ENCODE measurements around the gene ZSWIM6. TPM values are rescaled to one million over a fixed set of nuclear protein-coding genes. Genes with fewer than 3 reads are reported as not detected.
"Not testable (repeated sequence)": the region's sequence is repeated elsewhere in the genome, so short reads cannot be mapped to it uniquely, and the experiment has no call there.

The ZSWIM6 gene
- total RNA-seq, 2 experiments from 2014 or later = 4.5 to 5.7 TPM

DNA sequence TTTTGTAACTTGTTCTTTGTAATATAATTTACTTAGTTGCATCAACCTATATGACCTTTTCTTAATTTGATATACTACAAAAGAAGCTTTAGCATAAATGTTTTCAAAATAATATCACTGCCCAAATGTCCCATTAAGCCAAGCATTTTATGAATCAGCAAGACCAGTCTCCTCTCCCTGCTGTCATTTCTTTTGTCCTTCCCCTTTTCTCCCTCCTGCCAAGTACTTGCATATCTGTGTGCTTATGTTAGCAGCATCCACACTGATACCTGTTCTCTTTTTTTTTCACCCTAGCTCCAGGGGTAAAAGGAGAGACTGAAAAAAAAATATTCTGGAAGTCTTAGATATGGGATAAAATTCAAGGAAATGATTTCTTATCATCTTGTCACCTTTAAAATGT is 69.7 kb downstream of the ZSWIM6 start:
- CTCF ChIA-PET = interaction anchor here (1.0 kb wide), 1 partner anchor 33 kb away, joined by 4 read pairs; no protein-coding TSS in a partner anchor

DNA sequence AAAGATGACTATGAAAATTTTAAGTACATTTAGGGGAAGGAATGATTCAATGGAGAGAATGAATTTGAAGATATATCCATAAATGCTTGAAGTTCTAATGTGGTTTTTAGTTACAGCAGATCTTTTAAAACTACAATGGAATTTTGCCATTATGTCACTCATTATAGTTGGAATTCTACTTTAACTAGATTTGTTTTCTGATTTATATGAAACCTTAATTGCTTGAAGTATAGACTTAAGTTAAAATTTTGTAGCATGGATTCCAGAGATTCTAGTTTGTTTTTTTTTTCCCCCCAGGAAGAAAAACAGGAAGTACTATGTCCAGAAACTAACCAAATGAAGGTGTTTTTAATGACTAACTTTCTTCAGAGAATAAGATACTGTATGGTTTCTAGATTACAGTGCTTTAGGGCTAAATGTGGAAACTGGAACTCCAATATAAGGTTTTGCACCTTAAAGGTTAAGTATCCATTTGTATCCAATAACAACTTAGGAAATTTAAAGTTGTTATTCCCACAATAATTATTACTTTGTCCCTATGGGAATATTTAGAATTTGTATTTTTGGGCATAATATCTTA is 70.3 kb downstream of the ZSWIM6 start:
- ChIA-PET CTCF (no interaction called here), POLR2A (no interaction called here)
- no peaks in the 10 kb centered on the region for H3K36me3 Mint-ChIP-seq (ENCODE audit: low read depth)
- peaks cover 17% of the 10 kb centered on the region for H3K4me1 Mint-ChIP-seq
- no peak overlapping the region for H3K27ac Mint-ChIP-seq
- no peaks in the 10 kb centered on the region for H3K9me3 Mint-ChIP-seq (ENCODE audit: low read depth)
- intact Hi-C loops (cut with DNase I, micrococcal nuclease) = loop anchor here (10.0 kb wide), 3 partner anchors 238 to 1012 kb away; partner anchors contain the start of genes IPO11 (in 1 of the 2), KIF2A (in 1 of the 2) and SMIM15 (in 1 of the 2)
- ATAC-seq (no peak), DNase-seq (no peak)
- no peak overlapping the region for H3K4me3 Mint-ChIP-seq
- no peaks in the 10 kb centered on the region for H3K27me3 Mint-ChIP-seq

More for the DNA sequence above, 69.7 kb downstream of the ZSWIM6 start:
- H3K4me1 Mint-ChIP-seq = peaks cover 17% of the 10 kb centered on the region
- no peaks in the 10 kb centered on the region for H3K36me3 Mint-ChIP-seq (ENCODE audit: low read depth)
- intact Hi-C loops (cut with DNase I, micrococcal nuclease) = loop anchor here (10.0 kb wide), 3 partner anchors 237 to 1013 kb away; partner anchors contain the start of genes IPO11 (in 1 of the 2), KIF2A (in 1 of the 2) and SMIM15 (in 1 of the 2)
- H3K9me3 Mint-ChIP-seq (ENCODE audit: low read depth) = no peaks in the 10 kb centered on the region
- no peak overlapping the region for H3K27ac Mint-ChIP-seq
- ATAC-seq (no peak), DNase-seq (no peak)
- POLR2A ChIA-PET = no interaction called here
- no peaks in the 10 kb centered on the region for H3K27me3 Mint-ChIP-seq
- no peak overlapping the region for H3K4me3 Mint-ChIP-seq

DNA sequence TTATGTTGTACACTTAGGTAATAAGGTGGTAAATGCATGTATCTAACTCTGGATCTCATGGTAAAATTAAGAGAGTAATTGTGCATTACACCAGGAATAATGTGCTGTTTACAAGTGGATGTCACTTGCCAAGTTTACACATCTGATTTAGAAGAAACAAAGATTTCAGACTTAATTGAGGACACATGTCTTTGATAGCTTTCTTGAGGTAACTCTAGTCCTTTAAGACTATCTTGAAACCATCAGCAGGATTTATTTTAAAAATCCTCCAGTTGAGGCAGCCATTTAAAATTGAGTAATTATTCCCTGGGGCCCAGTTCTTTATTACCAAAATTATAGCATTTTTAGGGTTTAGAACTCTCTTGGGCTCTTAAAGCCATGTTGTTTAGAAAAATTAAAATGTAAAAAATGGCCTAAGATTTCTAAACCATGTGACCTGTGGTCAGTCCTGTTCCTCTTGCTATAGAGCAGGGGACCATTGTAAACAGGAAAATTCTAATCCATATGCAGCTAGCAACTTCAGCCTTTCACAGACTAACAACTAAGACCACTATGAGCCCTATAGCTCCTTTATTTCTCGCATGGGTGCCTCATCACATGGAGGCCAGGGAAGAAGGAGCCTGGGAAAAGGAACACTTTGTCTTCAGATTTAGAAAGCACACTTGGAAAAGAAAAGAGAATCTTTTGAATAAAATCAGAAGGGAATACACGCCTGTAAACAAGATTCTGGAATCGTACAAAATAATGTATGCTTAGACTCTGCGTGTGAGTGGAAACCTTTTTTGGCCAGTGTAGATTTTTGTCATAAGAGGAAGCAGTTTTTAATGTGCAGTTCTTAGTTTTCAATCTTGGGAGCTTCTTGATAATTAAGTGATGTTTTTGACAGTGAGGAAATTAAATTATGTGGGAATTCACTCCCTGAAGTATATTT is 71.2 kb downstream of the ZSWIM6 start:
- Mint-ChIP-seq H3K4me3 (no peak overlapping the region), H3K9me3 (ENCODE audit: low read depth) (no peaks in the 10 kb centered on the region), H3K36me3 (ENCODE audit: low read depth) (no peaks in the 10 kb centered on the region), H3K27ac (no peak overlapping the region), H3K27me3 (no peaks in the 10 kb centered on the region), H3K4me1 (peaks cover 24% of the 10 kb centered on the region)
- ChIA-PET CTCF (no interaction called here), POLR2A (no interaction called here)
- ATAC-seq (no peak), DNase-seq (no peak)
- intact Hi-C loops (cut with DNase I, micrococcal nuclease) = loop anchor here (10.0 kb wide), 3 partner anchors 238 to 1012 kb away; partner anchors contain the start of genes IPO11 (in 1 of the 2), KIF2A (in 1 of the 2) and SMIM15 (in 1 of the 2)

DNA sequence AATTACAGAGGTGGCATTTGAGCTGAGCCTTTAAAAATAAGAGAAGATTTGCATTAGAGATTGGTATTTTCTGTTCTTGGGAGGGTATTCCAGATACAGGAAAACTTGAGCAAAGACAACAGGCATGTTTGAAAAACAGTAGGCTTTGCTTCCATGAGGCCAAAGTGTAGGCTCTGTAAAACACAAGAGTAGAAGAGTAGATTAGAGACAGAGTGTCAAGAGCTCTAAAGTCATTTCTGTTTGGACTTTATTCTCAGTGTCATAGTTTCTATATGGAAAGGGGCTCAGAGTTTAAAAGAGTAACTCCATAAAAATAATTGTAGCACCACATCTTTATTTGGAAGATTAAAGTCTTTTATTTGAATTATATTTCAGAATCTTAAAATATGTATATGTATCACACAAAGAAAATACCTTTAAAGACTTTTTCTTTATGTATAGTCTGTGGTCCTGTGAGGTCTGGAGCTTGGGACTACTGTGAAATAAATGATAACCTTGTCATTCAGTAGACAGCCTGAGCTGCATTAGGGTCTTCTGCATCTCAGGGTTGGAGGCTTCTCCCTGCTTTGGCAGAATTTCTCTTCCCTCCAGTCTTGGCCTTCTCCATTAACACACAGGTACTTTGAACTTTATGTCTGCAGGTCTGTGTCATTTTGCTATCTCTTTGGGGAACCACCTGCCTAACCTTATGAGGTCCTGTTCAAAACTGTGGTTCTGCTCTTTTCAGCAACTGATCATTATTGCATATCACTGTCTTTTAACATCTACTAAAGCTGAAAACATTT is 73.6 kb downstream of the ZSWIM6 start:
- no peak overlapping the region for H3K4me3 Mint-ChIP-seq
- DNase-seq (no peak), ATAC-seq (no peak)
- H3K27me3 Mint-ChIP-seq = no peaks in the 10 kb centered on the region
- intact Hi-C loops (cut with DNase I, micrococcal nuclease) = loop anchor here (5.0 to 10.0 kb wide), 5 partner anchors 241 to 1009 kb away; partner anchors contain the start of genes DEPDC1B (in 1 of the 2), ERCC8 (in 1 of the 2), IPO11 (in 1 of the 2) and KIF2A (in 1 of the 2)
- CTCF ChIA-PET = no interaction called here
- no peaks in the 10 kb centered on the region for H3K9me3 Mint-ChIP-seq (ENCODE audit: low read depth)
- H3K27ac Mint-ChIP-seq = no peak overlapping the region
- POLR2A ChIA-PET = no interaction called here
- peaks cover 41% of the 10 kb centered on the region for H3K4me1 Mint-ChIP-seq
- H3K36me3 Mint-ChIP-seq (ENCODE audit: low read depth) = no peaks in the 10 kb centered on the region

DNA sequence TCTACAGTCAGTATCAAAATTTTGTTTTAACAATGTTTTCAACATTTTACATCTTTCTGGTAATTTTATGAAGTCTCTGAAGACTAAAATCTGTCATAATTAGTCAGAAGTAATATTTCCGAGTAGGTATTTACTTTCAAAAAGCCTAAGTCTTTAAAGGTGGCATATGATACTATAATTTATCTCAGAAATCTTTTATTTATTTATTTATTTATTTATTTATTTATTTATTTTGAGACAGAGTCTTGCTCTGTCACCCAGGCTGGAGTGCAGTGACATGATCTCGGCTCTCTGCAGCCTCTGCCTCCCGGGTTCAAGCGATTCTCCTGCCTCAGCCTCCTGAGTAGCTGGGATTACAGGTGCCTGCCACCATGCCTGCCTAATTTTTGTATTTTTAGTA is 74.4 kb downstream of the ZSWIM6 start:
- DNase-seq; H3K27ac Mint-ChIP-seq; H3K36me3 Mint-ChIP-seq (ENCODE audit: low read depth); POLR2A ChIA-PET; ATAC-seq; H3K4me3 Mint-ChIP-seq; H3K27me3 Mint-ChIP-seq; CTCF ChIA-PET; H3K9me3 Mint-ChIP-seq (ENCODE audit: low read depth): not testable (repeated sequence)
- intact Hi-C loops (cut with DNase I, micrococcal nuclease) = loop anchor here (5.0 to 10.0 kb wide), 5 partner anchors 242 to 1008 kb away; partner anchors contain the start of genes DEPDC1B (in 1 of the 2), ERCC8 (in 1 of the 2), IPO11 (in 1 of the 2) and KIF2A (in 1 of the 2)
- H3K4me1 Mint-ChIP-seq = peaks cover 41% of the 10 kb centered on the region

DNA sequence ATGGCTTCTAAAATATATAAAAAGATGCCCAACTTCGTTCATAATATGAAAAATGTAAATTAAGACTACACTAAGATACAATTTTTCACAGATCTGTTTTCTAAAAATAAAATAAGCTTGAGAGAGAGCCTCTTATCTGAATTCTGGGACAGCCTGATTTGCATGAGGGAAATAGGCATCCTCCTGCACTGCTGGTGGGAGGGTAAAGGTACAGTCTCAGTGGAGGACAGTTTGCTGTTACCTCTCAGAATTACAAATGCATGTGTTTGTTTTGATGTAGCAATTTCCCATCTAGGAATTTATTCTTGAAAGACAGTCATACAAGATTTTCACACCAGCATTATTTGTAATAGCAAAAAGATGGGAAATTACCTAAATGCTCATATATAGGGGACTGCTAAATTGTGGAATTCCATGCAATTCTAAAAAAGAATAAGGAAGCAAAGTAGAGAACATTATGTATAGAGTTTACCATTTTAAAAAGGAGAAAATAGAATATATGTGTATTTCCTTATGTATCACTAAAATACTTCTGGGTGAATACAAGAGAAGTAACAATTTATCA is 75.7 kb downstream of the ZSWIM6 start:
- Mint-ChIP-seq H3K27ac (no peak overlapping the region), H3K36me3 (ENCODE audit: low read depth) (no peaks in the 10 kb centered on the region), H3K9me3 (ENCODE audit: low read depth) (no peaks in the 10 kb centered on the region), H3K4me3 (peak overlapping the region; percentile 59), H3K4me1 (peaks cover 32% of the 10 kb centered on the region), H3K27me3 (no peaks in the 10 kb centered on the region)
- ChIA-PET POLR2A (interaction anchor here (1.0 kb wide), 1 partner anchor 76 kb away, joined by 7 read pairs; the partner anchor contains the start of gene ZSWIM6), CTCF (interaction anchor here (1.1 kb wide), 1 partner anchor 84 kb away, joined by 3 read pairs; no protein-coding TSS in a partner anchor)
- ATAC-seq (no peak), DNase-seq (no peak)
- intact Hi-C loops (cut with DNase I, micrococcal nuclease) = loop anchor here (1.0 to 10.0 kb wide), 12 partner anchors 76 to 1007 kb away; partner anchors contain the start of genes SMIM15 (in 2 of the 2), DEPDC1B (in 1 of the 2), ERCC8 (in 1 of the 2) and IPO11 (in 1 of the 2)

DNA sequence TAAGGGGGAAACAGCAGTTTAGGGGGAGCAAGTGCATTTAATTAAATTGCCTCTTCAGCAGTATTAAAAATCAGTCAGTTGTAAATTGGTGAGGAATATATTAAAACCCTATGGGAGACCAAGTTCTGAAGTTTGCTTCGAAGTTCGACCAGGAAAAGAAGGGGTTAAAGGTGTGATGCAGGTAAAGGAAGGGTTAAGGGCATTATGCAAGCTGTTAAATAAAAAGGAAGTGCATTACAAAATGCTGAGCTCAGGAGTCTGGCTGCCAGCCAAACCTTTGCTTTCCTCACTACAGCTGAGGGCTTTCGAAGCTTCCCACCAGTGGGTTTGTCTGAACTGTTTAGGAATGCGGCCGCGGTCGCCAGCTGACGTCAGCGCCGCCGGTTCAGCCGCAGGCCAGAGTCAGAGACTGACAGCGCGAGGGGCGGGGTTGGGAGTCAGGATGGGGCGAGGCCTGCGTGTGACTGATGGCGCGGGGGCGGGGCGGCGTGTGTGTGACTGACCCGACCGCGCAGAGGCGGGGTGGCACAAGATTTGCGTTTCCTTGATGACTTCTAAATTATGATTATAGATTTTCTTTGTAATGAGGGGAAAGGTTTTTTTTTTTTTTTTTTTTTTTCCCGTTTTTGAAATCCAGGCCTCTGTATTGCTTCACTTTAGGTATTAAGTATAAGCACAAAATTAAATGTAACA is 76.6 kb downstream of the ZSWIM6 start:
- ChIA-PET POLR2A (interaction anchor here (1.0 kb wide), 1 partner anchor 77 kb away, joined by 7 read pairs; the partner anchor contains the start of gene ZSWIM6), CTCF (interaction anchor here (0.7 to 1.6 kb wide), 4 partner anchors 16 to 207 kb away, joined by 3 to 4 read pairs (median 4); no protein-coding TSS in a partner anchor)
- peaks cover 31% of the 10 kb centered on the region for H3K4me1 Mint-ChIP-seq
- peak; percentile 99 for ATAC-seq
- intact Hi-C loops (cut with DNase I, micrococcal nuclease) = loop anchor here (1.0 to 10.0 kb wide), 12 partner anchors 77 to 1006 kb away; partner anchors contain the start of genes SMIM15 (in 2 of the 2), DEPDC1B (in 1 of the 2), ERCC8 (in 1 of the 2) and IPO11 (in 1 of the 2)
- H3K9me3 Mint-ChIP-seq (ENCODE audit: low read depth) = no peaks in the 10 kb centered on the region
- no peaks in the 10 kb centered on the region for H3K36me3 Mint-ChIP-seq (ENCODE audit: low read depth)
- peak overlapping the region; percentile 59 for H3K4me3 Mint-ChIP-seq
- H3K27me3 Mint-ChIP-seq = no peaks in the 10 kb centered on the region
- peak; percentile 99 for DNase-seq
- H3K27ac Mint-ChIP-seq = peak overlapping the region; percentile 51

DNA sequence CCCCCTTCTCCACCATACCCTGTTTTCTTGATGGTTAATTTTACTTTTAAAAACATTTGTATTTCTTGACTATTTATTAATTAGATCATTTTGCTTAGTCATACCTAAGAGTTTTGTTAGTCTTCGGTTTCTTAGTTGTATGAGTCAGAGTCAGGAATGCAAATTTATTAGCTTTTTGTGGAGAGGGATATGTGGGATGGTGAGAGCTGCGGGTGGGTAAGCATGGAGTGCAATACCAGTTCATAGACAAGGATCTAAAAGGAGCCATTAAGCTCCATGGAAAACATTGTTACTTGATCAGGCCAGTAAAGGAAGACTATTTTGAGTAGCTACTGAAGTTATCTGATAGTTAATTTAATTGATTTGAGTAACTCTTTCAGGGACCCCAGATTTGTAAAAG is 77.5 kb downstream of the ZSWIM6 start:
- Mint-ChIP-seq H3K27me3 (no peaks in the 10 kb centered on the region), H3K27ac (no peak overlapping the region), H3K9me3 (ENCODE audit: low read depth) (no peaks in the 10 kb centered on the region), H3K36me3 (ENCODE audit: low read depth) (no peaks in the 10 kb centered on the region), H3K4me3 (no peak overlapping the region), H3K4me1 (peaks cover 37% of the 10 kb centered on the region)
- CTCF ChIA-PET = interaction anchor here (1.6 kb wide), 1 partner anchor 15 kb away, joined by 3 read pairs; no protein-coding TSS in a partner anchor
- ATAC-seq = no peak
- DNase-seq = no peak
- intact Hi-C loops (cut with DNase I, micrococcal nuclease) = loop anchor here (2.0 to 10.0 kb wide), 9 partner anchors 129 to 1005 kb away; partner anchors contain the start of genes SMIM15 (in 2 of the 2), DEPDC1B (in 1 of the 2), ERCC8 (in 1 of the 2) and IPO11 (in 1 of the 2)
- POLR2A ChIA-PET = no interaction called here

DNA sequence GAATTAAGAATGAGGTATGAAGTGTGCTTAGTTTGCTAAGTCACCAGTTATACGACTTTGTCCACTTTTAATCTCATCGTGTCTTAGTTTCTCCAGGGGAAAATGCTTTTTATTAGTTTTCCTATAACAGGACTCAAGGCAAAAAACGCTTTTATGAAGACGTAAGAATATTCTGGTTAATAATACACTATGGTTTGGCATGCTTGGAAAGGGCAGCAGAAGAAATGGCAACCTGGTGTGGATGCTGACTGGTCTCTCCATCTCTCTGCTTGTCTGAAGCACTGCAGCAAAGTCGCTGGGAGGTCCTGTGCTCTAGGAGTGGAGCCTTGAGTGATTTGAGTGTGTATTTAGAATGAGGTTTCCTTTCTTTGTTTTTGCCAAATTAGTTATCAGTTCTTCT is 78.8 kb downstream of the ZSWIM6 start:
- intact Hi-C loops (cut with DNase I, micrococcal nuclease) = no loop called here
- CTCF ChIA-PET = no interaction called here
- ATAC-seq (no peak), DNase-seq (no peak)
- Mint-ChIP-seq H3K4me3 (no peak overlapping the region), H3K4me1 (peaks cover 39% of the 10 kb centered on the region), H3K9me3 (ENCODE audit: low read depth) (no peaks in the 10 kb centered on the region), H3K27me3 (no peaks in the 10 kb centered on the region), H3K36me3 (ENCODE audit: low read depth) (no peaks in the 10 kb centered on the region), H3K27ac (no peak overlapping the region)
- POLR2A ChIA-PET = no interaction called here

DNA sequence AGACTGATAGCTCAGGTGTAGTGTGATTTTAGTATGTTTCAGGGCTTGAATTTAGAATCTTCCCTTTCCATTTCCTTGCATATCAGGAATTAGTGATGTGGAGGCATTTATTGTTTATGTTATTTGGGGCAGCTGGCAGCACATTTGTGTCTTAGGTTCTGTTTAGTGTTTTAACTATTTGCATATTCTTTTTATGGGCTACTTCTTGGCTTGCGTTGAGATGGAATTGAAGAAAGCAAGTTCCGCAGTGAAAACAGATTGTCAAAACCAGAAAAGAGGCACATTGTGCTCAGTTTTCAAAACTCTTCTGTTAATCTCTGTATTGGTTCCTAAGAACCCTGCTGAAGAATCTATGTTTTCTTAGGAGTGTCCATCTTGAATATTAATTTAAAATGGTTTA is 80.3 kb downstream of the ZSWIM6 start:
- CTCF ChIA-PET = no interaction called here
- DNase-seq (no peak), ATAC-seq (no peak)
- no peak overlapping the region for H3K4me3 Mint-ChIP-seq
- H3K9me3 Mint-ChIP-seq (ENCODE audit: low read depth) = no peaks in the 10 kb centered on the region
- intact Hi-C loops (cut with DNase I, micrococcal nuclease) = no loop called here
- no peak overlapping the region for H3K27ac Mint-ChIP-seq
- no peaks in the 10 kb centered on the region for H3K27me3 Mint-ChIP-seq
- POLR2A ChIA-PET = no interaction called here
- H3K36me3 Mint-ChIP-seq (ENCODE audit: low read depth) = no peaks in the 10 kb centered on the region
- peaks cover 45% of the 10 kb centered on the region for H3K4me1 Mint-ChIP-seq

Data from activated CD4-positive, alpha-beta T cell treated with anti-CD3 and anti-CD28 coated beads for 36 hours (primary cell).